ENCODE measurements around the gene NCOA3. TPM values are rescaled to one million over a fixed set of nuclear protein-coding genes. Genes with fewer than 3 reads are reported as not detected.

Gene NCOA3
- total and polyA plus RNA-seq, 2 experiments from 2014 or later = 6.7 to 25.8 TPM

DNA sequence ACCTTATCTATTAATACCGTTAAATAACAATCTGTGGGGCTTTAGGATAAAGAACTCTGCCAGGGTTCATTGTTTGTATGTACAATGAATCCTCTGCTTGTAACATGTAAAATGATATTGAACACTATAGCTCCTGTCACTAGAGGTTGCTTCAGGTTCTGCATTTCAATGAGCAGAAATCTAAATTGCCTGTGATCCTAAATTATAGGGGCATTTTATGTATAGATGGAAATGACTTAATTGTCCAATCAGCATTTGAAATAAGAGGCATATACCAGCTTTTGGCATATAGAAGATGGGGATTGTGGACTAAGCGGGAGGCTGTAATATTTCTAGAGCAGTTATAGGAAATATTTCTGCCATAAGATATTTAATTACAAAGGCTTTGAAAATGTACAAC lies 2.0 kb downstream of the NCOA3 start (continued):
- TF ChIP-seq POLR2AphosphoS5 (IDR thresholded peaks at IDR 0.05; ENCODE audit: low read depth) = no peak

DNA sequence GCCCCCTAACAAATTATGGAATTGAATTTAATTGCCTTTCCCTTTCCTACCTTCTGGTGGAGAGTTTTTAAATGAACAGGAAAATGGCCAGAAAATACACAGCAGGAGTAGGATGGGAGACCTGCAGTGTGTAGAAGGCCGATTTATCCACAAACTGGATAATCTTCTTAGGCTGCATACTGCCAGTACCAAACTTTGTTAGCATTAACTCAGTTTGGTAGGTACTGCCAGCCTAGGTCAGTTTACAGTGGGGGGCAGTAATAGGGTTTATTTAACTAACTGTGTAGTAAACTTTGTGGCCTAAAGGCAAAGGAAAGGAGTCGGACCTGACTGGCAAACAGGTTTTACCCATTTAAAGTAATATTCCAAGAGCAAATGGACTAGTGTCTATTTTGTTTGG lies 4.6 kb downstream of the NCOA3 start:
- Histone ChIP-seq H3K36me3 (ENCODE audit: insufficient read depth) (no peaks in the 10 kb centered on the region), H3K27ac (ENCODE audit: low read depth) (peak overlapping the region; percentile 33; the same call in 1 of the 2 replicates), H3K4me3 (no peak overlapping the region), H3K4me2 (0 out of 2 replicates have a peak overlapping the region, but pooled peaks have one; percentile 29), H4K20me1 (replicated peaks; ENCODE audit: insufficient read depth) (0 out of 2 replicates have a peak, but pooled peaks cover 5% of the 10 kb centered on the region), H3K27me3 (ENCODE audit: insufficient read depth) (no peaks in the 10 kb centered on the region), H3F3A (replicated peaks; ENCODE audit: low read depth) (no peaks in the 10 kb centered on the region), H3K9me2 (ENCODE audit: insufficient read depth) (no peaks in the 10 kb centered on the region), H2AFZ (no peak overlapping the region), H3K79me2 (replicated peaks; ENCODE audit: insufficient read depth) (peaks cover 91% of the 10 kb centered on the region), H3K4me1 (ENCODE audit: insufficient read depth) (peaks cover 49% of the 10 kb centered on the region)
- peak overlapping the region; percentile 39; the same call in 1 of the 2 replicates for H3K27ac Mint-ChIP-seq
- no peaks in the 10 kb centered on the region; the same call in 2 of the 3 replicates for H3K36me3 Mint-ChIP-seq (ENCODE audit: low read depth)
- H3K4me1 Mint-ChIP-seq = peaks cover 38% of the 10 kb centered on the region
- DNase-seq (ENCODE audit: low spot score) (no peak), ATAC-seq (no peak)
- H3K4me3 Mint-ChIP-seq = no peak overlapping the region
- TF ChIP-seq JUNB (IDR thresholded peaks at IDR 0.05; ENCODE audit: unreplicated experiment) = no peak
- no peak for TF ChIP-seq ZNF331 (CRISPR knock-in tag; IDR thresholded peaks at IDR 0.05; ENCODE audit: low read depth)
- TF ChIP-seq CREB1 (CRISPR knock-in tag; IDR thresholded peaks at IDR 0.05; ENCODE audit: low read depth) = no peak
- TF ChIP-seq EZH2phosphoT487 (IDR thresholded peaks at IDR 0.05; ENCODE audit: unreplicated experiment) = no peak
- TF ChIP-seq, protein P1, sequence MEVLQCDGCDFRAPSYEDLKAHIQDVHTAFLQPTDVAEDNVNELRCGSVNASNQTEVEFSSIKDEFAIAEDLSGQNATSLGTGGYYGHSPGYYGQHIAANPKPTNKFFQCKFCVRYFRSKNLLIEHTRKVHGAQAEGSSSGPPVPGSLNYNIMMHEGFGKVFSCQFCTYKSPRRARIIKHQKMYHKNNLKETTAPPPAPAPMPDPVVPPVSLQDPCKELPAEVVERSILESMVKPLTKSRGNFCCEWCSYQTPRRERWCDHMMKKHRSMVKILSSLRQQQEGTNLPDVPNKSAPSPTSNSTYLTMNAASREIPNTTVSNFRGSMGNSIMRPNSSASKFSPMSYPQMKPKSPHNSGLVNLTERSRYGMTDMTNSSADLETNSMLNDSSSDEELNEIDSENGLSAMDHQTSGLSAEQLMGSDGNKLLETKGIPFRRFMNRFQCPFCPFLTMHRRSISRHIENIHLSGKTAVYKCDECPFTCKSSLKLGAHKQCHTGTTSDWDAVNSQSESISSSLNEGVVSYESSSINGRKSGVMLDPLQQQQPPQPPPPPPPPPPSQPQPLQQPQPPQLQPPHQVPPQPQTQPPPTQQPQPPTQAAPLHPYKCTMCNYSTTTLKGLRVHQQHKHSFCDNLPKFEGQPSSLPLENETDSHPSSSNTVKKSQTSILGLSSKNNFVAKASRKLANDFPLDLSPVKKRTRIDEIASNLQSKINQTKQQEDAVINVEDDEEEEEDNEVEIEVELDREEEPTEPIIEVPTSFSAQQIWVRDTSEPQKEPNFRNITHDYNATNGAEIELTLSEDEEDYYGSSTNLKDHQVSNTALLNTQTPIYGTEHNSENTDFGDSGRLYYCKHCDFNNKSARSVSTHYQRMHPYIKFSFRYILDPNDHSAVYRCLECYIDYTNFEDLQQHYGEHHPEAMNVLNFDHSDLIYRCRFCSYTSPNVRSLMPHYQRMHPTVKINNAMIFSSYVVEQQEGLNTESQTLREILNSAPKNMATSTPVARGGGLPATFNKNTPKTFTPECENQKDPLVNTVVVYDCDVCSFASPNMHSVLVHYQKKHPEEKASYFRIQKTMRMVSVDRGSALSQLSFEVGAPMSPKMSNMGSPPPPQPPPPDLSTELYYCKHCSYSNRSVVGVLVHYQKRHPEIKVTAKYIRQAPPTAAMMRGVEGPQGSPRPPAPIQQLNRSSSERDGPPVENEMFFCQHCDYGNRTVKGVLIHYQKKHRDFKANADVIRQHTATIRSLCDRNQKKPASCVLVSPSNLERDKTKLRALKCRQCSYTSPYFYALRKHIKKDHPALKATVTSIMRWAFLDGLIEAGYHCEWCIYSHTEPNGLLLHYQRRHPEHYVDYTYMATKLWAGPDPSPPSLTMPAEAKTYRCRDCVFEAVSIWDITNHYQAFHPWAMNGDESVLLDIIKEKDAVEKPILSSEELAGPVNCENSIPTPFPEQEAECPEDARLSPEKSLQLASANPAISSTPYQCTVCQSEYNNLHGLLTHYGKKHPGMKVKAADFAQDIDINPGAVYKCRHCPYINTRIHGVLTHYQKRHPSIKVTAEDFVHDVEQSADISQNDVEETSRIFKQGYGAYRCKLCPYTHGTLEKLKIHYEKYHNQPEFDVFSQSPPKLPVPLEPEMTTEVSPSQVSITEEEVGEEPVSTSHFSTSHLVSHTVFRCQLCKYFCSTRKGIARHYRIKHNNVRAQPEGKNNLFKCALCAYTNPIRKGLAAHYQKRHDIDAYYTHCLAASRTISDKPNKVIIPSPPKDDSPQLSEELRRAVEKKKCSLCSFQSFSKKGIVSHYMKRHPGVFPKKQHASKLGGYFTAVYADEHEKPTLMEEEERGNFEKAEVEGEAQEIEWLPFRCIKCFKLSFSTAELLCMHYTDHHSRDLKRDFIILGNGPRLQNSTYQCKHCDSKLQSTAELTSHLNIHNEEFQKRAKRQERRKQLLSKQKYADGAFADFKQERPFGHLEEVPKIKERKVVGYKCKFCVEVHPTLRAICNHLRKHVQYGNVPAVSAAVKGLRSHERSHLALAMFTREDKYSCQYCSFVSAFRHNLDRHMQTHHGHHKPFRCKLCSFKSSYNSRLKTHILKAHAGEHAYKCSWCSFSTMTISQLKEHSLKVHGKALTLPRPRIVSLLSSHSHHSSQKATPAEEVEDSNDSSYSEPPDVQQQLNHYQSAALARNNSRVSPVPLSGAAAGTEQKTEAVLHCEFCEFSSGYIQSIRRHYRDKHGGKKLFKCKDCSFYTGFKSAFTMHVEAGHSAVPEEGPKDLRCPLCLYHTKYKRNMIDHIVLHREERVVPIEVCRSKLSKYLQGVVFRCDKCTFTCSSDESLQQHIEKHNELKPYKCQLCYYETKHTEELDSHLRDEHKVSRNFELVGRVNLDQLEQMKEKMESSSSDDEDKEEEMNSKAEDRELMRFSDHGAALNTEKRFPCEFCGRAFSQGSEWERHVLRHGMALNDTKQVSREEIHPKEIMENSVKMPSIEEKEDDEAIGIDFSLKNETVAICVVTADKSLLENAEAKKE (CRISPR knock-in tag; IDR thresholded peaks at IDR 0.05) = no peak
- TF ChIP-seq EZH2 (IDR thresholded peaks at IDR 0.05; ENCODE audit: low read depth, unreplicated experiment) = no peak
- TF ChIP-seq ZNF114 (CRISPR knock-in tag; IDR thresholded peaks at IDR 0.05) = no peak
- TF ChIP-seq STAT1 (IDR thresholded peaks at IDR 0.05; ENCODE audit: unreplicated experiment) = no peak
- TF ChIP-seq NANOG (IDR thresholded peaks at IDR 0.05; ENCODE audit: borderline replicate concordance) = no peak
- TF ChIP-seq, protein P2, sequence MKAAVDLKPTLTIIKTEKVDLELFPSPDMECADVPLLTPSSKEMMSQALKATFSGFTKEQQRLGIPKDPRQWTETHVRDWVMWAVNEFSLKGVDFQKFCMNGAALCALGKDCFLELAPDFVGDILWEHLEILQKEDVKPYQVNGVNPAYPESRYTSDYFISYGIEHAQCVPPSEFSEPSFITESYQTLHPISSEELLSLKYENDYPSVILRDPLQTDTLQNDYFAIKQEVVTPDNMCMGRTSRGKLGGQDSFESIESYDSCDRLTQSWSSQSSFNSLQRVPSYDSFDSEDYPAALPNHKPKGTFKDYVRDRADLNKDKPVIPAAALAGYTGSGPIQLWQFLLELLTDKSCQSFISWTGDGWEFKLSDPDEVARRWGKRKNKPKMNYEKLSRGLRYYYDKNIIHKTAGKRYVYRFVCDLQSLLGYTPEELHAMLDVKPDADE (IDR thresholded peaks at IDR 0.05) = no peak
- TF ChIP-seq, protein P3, sequence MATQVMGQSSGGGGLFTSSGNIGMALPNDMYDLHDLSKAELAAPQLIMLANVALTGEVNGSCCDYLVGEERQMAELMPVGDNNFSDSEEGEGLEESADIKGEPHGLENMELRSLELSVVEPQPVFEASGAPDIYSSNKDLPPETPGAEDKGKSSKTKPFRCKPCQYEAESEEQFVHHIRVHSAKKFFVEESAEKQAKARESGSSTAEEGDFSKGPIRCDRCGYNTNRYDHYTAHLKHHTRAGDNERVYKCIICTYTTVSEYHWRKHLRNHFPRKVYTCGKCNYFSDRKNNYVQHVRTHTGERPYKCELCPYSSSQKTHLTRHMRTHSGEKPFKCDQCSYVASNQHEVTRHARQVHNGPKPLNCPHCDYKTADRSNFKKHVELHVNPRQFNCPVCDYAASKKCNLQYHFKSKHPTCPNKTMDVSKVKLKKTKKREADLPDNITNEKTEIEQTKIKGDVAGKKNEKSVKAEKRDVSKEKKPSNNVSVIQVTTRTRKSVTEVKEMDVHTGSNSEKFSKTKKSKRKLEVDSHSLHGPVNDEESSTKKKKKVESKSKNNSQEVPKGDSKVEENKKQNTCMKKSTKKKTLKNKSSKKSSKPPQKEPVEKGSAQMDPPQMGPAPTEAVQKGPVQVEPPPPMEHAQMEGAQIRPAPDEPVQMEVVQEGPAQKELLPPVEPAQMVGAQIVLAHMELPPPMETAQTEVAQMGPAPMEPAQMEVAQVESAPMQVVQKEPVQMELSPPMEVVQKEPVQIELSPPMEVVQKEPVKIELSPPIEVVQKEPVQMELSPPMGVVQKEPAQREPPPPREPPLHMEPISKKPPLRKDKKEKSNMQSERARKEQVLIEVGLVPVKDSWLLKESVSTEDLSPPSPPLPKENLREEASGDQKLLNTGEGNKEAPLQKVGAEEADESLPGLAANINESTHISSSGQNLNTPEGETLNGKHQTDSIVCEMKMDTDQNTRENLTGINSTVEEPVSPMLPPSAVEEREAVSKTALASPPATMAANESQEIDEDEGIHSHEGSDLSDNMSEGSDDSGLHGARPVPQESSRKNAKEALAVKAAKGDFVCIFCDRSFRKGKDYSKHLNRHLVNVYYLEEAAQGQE (IDR thresholded peaks at IDR 0.05; ENCODE audit: unreplicated experiment) = no peak
- TF ChIP-seq, protein P4, sequence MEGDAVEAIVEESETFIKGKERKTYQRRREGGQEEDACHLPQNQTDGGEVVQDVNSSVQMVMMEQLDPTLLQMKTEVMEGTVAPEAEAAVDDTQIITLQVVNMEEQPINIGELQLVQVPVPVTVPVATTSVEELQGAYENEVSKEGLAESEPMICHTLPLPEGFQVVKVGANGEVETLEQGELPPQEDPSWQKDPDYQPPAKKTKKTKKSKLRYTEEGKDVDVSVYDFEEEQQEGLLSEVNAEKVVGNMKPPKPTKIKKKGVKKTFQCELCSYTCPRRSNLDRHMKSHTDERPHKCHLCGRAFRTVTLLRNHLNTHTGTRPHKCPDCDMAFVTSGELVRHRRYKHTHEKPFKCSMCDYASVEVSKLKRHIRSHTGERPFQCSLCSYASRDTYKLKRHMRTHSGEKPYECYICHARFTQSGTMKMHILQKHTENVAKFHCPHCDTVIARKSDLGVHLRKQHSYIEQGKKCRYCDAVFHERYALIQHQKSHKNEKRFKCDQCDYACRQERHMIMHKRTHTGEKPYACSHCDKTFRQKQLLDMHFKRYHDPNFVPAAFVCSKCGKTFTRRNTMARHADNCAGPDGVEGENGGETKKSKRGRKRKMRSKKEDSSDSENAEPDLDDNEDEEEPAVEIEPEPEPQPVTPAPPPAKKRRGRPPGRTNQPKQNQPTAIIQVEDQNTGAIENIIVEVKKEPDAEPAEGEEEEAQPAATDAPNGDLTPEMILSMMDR (conservative IDR thresholded peaks at IDR 0.05; ENCODE audit: low read depth in 2 of 2) = no peak
- no peaks in the 10 kb centered on the region for H3K9me3 Mint-ChIP-seq
- H3K27me3 Mint-ChIP-seq (ENCODE audit: insufficient read depth, low read depth, poor library complexity) = peaks cover 8% of the 10 kb centered on the region

All from GM23338 (cell line).